GM21529 (cell line): ENCODE results near the gene CPOX.
"Not testable (repeated sequence)": the region's sequence is repeated elsewhere in the genome, so short reads cannot be mapped to it uniquely, and the experiment has no call there.

ENCODE experiments used
- ATAC-seq: cut with Tn5 transposase; IDR thresholded peaks from one replicate; pipeline ENCODE4 v1.9.1; 2021; ENCODE audit not compliant: unreplicated experiment

CPOX gene

DNA sequence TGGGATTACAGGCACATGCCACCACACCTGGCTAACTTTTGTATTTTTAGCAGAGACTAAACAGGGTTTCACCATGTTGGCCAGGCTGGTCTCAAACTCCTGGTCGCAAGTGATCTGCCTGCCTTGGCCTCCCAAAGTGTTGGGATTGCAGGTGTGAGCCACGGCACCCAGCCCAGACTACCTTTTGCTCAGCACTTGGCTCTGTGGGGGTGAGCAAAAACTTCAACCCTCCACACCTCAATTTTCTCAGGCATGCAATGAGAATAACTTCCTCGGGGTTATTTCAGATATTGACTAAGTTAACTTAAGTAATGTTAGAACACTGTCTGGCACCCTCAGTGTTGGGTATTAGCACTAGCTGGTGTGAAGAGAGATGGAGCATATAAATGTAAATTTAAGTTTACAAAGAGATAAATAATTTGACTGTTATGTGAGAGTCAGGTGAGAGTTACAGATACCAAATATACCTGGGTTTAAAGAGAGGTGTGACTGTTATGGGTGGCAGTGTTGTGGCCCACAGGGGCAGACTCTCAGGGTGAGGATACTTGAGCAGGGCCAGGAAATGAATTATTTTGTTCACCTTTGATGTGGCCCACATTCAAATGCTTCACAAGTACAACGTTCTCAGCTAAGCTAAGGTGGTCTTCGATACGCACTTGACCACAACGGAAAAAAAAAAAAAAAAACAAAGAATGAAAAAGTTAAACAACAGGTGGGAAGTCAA lies 29.0 kb downstream of the CPOX start:
- ATAC-seq: peak; percentile 4

- ATAC-seq: peak; percentile 55
These were observed 29.6 kb downstream of the CPOX start for GRCh38 chr3:98563661-98564281.

DNA sequence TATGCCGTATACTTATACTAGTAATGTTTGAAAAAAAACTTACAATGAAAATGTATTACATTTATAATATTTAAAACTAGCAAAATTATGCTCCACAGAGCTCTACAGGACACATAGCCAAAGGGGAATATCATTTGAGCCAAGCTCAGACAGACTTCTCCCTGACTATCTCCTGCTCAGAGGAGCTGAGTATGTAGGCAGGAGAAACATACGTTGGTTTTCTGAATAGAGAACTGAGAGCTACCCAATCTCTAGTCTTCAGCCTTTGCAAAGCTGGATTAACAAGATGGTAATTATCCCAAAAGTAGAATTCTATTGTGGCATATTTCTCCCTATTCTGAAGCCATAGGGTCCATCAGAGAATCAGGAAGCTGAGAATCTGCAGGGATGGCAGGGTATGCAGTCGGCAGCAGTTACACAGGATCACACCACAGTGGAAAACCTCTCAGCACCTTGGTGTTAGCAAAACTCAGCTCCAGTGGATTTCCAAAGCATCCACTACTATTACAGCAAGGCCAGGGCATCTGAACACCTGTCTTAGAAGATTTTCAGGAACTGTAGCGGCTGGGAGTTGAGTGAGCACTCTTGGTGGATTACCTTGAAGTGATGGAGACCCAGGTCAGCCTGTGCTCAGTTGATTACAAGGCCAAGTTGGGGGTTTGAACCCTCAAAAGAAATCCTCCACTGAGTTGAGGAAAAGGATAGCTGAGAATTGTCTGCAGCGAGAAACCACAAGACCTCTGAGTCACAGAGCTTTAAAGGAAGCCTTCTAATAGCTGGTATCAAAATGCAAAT lies 31.5 kb downstream of the CPOX start:
- ATAC-seq: peak; percentile 13

GRCh38 chr3:98560911-98561310 lies 32.5 kb downstream of the CPOX start:
- no peak for ATAC-seq

- not testable (repeated sequence) for ATAC-seq
These were observed 33.6 kb downstream of the CPOX start for GRCh38 chr3:98559769-98560168.

DNA sequence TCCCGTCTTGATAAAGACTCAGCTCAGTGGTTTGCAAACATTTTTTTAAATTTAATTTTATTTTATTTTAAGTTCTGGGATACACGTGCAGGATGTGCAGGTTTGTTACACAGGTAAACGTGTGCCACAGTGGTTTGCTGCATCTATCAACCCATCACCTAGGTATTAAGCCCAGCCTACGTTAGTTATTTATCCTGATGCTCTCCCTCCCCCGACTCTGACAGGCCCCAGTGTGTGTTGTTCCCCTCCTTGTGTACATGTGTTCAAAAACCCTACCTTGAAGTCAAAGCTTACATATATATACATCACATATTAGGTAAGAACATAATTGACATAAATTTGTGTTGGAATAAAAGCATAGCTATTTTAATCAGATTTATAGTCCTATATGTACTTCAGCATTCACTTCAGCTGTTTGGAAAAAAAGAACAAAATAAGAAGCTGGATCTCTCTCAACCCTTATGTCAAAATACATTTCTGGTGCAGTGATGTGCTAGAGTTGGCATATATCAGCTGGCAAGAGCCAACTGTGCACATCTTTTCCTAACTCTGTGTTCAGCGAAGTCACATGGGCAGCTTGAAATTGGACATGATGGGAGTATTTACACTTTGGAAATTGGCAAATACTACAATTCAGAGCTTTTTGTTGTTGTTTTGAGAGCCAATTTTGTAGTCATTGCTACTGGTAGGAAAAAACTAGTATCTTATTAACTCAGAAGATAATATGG lies 35.1 kb downstream of the CPOX start:
- no peak for ATAC-seq

DNA sequence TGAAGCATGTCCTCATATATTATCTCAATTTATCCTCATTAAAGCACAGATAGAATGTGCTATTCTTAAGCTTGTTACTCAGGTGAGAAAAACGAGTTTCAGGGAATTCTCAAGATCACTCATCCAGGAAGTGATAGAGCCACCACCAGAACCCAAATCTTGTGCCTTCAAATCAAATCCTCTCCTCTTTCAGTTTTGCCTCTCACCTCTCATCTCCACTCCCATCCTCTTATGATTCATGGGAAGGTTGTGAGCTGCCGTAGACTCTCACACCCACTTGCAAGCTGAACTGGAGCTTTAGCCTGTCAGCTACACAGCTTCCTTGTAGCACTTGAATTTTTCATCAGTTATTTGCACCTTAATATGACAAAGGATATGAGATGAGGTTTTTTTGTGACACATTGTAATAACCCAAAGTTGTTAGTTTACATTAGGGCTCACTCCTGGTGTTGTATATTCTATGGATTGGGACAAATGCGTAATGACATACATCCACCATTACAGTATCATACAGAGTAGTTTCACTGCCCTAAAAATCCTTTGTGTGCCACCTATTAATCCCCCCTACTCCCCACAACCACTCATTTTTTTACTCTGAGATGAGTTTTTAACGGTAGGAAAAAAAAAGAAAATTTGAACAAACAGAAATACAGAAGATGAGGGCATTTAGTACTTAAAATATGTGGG lies 35.9 kb downstream of the CPOX start:
- ATAC-seq: peak; percentile 25

DNA sequence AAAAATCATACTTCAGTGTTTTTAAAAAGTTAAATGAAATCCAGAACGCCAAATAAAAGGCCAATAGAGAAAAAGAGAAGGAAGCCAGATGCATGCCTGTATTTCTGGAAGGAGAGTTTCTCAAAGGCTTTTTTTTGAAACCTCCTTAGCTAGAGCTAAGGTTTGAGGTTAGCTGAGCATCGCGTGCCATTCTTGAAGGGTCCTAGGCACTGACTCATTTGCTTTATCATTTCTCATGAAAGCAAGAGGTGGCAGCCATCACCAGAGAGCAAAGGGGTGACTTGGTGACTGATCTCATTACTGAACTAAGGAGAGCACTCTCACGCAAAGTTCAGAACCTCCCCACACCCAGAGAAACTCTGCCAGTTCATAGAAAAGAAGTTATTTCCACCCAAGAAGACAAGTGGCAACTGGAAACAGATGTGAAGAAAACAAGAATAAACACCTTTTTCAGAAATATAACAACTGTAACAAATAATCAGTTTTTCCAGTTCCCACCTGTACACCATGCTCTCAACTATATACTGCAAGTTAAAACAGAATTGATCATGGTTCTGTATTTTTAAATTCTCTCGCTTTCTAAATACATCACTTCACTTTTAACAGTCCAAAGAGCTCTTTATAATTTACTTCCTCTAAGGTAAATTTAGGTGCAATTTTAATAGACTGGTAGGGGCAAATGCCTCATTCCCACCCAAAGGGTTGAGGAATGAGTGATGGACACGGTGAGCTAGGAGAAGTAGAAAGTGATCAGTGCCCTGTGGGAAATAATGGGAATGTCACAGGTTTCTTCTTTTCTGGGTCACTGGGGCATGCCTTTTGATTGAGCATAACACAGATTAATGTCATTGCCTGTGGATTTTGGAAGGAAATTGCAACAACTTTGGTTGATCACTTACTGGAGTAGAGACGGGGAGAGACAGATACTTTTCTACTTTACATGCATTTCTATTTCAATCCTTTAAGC lies 37.0 kb downstream of the CPOX start:
- ATAC-seq: peak; percentile 77

- no peak for ATAC-seq
These were observed 38.4 kb downstream of the CPOX start for GRCh38 chr3:98555025-98555379.

GRCh38 chr3:98554580-98554979 lies 38.8 kb downstream of the CPOX start:
- no peak for ATAC-seq

GRCh38 chr3:98553753-98554152 lies 39.7 kb downstream of the CPOX start:
- ATAC-seq: no peak

DNA sequence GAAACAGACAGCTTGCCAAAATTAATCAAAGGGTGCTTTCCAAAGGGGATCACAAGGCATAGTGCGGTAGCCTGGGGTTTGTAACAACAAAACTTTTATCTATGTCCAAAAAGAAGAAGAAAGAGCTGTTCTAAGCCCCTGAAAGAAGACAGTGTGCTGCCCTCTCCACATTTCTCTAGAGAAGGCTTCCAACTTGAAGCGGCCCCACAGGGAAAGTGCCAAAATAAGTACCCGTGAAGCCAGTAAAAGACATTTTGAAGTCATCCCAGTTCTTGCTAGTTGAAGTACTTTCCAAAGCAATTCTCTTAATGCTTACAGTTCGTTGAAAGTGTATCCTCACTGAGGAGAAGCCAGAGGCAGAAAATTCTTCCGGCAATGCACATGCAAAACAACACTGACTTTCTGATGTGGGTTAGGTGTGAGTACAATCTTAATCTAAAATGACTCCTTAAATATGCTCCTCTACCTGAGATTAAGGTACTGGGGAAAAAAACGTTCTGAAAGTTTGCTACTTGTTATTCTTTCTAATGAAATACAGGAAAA lies 40.3 kb downstream of the CPOX start:
- ATAC-seq: no peak

DNA sequence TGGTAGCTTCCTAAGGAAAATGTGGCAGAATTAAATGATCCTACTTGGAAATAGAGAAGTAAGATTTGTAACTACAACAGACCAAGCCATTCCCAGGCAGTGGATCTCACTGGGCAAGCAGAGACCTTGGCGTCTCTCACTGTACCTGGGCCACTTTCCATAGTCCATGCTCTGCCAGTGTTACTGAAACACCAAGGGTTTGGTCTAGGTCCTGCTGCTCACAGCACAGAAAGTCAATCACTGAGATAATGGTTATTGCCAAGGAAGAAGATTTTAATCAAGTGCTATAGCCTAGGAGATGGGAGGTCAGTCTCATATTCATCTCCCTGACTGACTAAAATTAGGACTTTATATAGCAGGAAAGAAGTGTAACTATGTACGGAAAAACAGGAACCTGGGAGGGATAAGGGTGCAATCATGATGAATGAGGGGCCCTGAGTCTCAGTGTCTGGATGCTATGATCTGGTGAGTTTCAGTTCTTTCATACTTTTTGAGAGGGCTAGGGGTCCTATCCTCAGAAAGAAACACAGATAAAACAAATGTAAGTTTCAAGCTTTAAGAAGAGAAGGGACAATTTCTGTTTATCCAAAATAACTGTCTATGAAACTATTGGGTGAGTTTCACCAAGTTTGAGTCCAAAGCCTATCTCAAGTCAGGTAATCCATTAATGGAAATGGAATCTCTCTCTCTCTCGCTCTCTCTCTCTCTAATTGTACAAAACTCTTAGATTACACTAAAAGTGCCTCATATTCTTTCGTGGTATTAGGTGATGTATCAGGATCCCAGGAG lies 41.0 kb downstream of the CPOX start:
- no peak for ATAC-seq

DNA sequence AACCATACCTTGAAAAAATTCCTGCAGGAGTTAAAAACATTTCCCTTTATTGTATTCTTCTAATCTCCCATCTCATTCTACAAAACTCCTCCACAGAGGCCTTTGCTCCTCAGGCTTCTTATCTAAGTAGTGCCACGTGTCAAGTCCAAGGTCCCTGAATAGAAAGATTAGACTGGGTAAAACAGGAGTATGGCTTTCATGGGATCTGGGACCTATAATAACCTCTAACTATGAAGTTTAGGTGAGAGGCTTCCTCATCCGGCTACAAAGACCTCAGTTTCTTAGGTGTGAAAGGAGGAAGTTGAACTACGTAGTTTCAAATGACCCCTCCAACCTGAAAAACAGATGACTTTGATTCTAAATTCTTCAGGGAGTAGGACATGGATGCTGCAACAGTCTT lies 41.7 kb downstream of the CPOX start:
- ATAC-seq: no peak

DNA sequence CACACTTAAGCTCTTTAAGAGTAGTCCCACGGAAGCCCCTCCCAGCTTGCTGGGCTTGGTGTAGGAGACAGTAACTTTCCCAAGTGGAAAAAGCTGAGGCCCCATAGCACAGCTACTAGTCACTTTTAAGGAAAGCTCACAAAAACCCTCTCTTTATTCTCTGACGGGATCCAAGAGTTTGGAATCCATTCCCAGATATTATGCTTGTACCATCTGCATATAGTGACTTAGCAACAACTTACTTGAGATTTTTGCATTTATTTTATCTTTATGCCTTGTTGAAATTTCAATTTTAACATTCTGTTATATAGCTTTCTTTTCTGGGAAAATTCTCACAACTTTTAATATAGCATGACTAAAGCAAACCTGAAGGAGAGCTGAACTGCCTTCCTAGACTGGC lies 42.2 kb downstream of the CPOX start:
- no peak for ATAC-seq

DNA sequence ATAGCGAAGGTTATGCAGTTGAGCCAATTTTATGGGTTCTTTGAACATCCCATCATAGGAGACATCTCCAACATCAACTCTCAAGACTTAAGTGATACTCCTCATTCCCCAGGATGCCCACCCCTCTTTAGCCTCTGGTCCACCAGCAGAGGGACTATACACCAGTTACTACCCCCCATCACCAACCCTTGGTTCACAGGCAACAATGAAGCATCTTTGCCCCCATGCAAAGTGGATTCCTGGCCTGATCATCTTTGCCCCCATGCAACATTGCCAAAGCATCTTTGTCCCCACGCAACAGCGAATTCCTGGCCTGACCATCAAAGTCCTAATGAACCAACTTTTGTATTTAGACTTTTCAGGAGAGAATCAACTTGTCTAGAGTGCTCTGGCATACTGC lies 42.6 kb downstream of the CPOX start:
- ATAC-seq: no peak

GRCh38 chr3:98548544-98548943 lies 44.9 kb downstream of the CPOX start:
- no peak for ATAC-seq

DNA sequence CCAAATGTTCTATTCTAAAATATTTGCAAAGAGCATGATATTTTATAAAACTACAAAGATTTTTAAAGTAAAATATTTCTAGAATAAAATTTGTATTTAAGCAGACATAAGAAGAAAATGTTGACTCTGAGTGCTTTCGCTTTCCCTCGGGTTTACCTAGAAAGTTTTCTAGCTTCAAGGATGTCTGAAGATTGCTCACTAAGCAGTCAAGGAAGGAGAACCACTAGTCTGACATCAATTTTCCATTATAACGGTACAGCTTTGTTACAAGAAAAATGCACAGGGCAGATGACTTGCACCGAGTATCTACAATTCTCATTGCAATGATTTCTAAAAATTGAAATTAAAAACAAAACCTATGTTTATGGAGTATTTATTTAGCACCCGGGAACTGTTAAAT lies 47.5 kb downstream of the CPOX start:
- ATAC-seq: peak; percentile 58

GRCh38 chr3:98542623-98543022 lies 50.8 kb downstream of the CPOX start:
- ATAC-seq: no peak
